Type B pancreatic cell (in vitro differentiated cells): ENCODE results near the gene RALGPS1. TPM values are rescaled to one million over a fixed set of nuclear protein-coding genes. Genes with fewer than 3 reads are reported as not detected.
A peak's percentile ranks its signal among the peaks of the same experiment; 100 is the strongest.

Source experiments
- DNase-seq: peaks from one replicate; pipeline ENCODE4 v3.0.0; 2021; ENCODE audit warnings: mixed read lengths; ENCODE audit not compliant: unreplicated experiment; ENCODE audit errors: extremely low spot score
- H3K27ac Mint-ChIP-seq: 2 replicates; pipeline ENCODE4 v1.8.0; 2021; ENCODE audit warnings: mild to moderate bottlenecking, mixed read lengths
- H3K27me3 Mint-ChIP-seq: 2 replicates; pipeline ENCODE4 v1.8.0; 2021; ENCODE audit warnings: mixed read lengths
- H3K36me3 Mint-ChIP-seq: 2 replicates; pipeline ENCODE4 v1.8.0; 2021; ENCODE audit warnings: mixed read lengths
- H3K4me1 Mint-ChIP-seq: one replicate; pipeline ENCODE4 v1.8.0; 2021; ENCODE audit warnings: mixed read lengths; ENCODE audit not compliant: unreplicated experiment
- H3K4me3 Mint-ChIP-seq: 2 replicates; pipeline ENCODE4 v1.8.0; 2021; ENCODE audit warnings: mild to moderate bottlenecking, mixed read lengths
- H3K9me3 Mint-ChIP-seq: 2 replicates; pipeline ENCODE4 v1.8.0; 2021; ENCODE audit warnings: mixed read lengths
- total RNA-seq: library from RNA; stranded (reverse); gene quantifications from 2 replicates; pipeline ENCODE4 v1.2.1, GENCODE V29; 2021; ENCODE audit warnings: low replicate concordance
- TF ChIP-seq, protein P1 (sequence below): fragments of 200-600 bp; sonication (generic); conservative IDR thresholded peaks from 2 replicates; pipeline ENCODE4 v1.5.0; 2021; ENCODE audit warnings: antibody characterized with exemption, mild to moderate bottlenecking

RALGPS1 gene
- total RNA-seq, 1 donor from 2014 or later, result 16.7 TPM

DNA sequence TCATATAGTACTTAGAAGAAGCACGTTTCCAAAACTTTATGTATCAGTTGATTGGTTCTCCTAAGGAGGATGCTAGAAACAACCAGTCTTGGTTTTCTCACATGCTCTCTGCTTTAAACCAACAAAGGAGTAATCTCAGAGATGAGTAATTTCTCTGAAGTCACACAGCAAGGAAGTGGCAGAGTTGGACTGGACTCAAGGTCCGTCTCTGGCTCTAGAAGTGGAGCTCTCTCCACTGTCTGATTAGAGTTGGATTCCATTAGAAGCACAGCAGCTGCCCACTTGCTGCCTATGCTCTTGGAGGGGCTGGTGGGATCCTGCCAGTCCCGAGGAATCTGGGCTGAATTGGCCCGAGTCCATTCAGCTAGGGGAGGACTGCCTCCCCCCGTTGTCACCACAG lies 21.0 kb downstream of the RALGPS1 start:
- Mint-ChIP-seq H3K36me3 (peaks cover 3% of the 10 kb centered on the region), H3K4me3 (no peak overlapping the region), H3K27ac (no peak overlapping the region), H3K27me3 (peaks cover 2% of the 10 kb centered on the region), H3K9me3 (no peaks in the 10 kb centered on the region), H3K4me1 (peaks cover 8% of the 10 kb centered on the region)
- no peak for DNase-seq
- TF ChIP-seq, protein P1, sequence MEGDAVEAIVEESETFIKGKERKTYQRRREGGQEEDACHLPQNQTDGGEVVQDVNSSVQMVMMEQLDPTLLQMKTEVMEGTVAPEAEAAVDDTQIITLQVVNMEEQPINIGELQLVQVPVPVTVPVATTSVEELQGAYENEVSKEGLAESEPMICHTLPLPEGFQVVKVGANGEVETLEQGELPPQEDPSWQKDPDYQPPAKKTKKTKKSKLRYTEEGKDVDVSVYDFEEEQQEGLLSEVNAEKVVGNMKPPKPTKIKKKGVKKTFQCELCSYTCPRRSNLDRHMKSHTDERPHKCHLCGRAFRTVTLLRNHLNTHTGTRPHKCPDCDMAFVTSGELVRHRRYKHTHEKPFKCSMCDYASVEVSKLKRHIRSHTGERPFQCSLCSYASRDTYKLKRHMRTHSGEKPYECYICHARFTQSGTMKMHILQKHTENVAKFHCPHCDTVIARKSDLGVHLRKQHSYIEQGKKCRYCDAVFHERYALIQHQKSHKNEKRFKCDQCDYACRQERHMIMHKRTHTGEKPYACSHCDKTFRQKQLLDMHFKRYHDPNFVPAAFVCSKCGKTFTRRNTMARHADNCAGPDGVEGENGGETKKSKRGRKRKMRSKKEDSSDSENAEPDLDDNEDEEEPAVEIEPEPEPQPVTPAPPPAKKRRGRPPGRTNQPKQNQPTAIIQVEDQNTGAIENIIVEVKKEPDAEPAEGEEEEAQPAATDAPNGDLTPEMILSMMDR, result no peak

DNA sequence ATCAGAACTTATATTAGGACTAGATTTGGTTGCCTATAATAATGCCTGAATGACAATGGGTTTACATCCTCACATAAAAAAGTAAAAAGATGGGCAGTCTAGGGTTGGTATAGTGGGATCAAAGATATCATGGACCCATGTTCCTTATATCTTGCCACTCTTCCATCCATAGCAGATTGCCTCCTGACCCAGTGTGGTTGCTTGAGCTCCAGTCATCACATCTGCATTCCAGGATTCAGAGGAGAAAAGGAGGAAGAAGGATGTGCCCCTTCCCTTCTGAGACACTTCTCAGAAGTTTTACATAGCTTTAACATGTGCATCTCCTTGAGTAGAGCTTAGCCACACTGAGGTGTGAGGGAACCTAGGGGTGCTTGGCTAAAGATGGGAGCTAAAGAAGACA lies 22.9 kb downstream of the RALGPS1 start:
- peaks cover 10% of the 10 kb centered on the region for H3K4me1 Mint-ChIP-seq
- TF ChIP-seq, protein P1, result no peak
- H3K27ac Mint-ChIP-seq, result no peak overlapping the region
- DNase-seq, result no peak
- peaks cover 3% of the 10 kb centered on the region for H3K27me3 Mint-ChIP-seq
- H3K4me3 Mint-ChIP-seq, result no peak overlapping the region
- H3K36me3 Mint-ChIP-seq, result no peaks in the 10 kb centered on the region
- H3K9me3 Mint-ChIP-seq, result no peaks in the 10 kb centered on the region

DNA sequence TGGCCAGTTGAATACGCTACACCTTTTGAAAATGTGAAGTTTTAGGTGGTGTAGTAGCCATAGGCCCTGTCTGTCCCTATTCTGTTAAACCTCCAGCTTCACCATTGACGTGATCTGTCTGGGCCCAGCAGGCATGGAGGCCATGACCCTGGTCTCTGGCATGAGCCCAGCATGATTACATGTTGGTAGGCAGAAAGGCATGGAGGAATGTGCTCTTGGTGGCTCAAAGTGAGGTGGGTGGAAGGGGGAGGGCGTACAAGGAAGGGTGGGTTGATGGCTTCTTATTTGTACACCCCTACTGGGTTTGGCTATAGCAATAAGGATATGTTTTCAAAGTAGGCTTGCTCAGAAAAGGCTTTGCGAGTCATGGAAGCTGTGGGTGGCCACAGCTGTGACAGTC lies 23.7 kb downstream of the RALGPS1 start:
- Mint-ChIP-seq H3K9me3 (no peaks in the 10 kb centered on the region), H3K27ac (no peak overlapping the region), H3K4me1 (peaks cover 12% of the 10 kb centered on the region), H3K4me3 (no peak overlapping the region), H3K36me3 (no peaks in the 10 kb centered on the region), H3K27me3 (peaks cover 3% of the 10 kb centered on the region)
- DNase-seq, result no peak
- TF ChIP-seq, protein P1, result no peak

DNA sequence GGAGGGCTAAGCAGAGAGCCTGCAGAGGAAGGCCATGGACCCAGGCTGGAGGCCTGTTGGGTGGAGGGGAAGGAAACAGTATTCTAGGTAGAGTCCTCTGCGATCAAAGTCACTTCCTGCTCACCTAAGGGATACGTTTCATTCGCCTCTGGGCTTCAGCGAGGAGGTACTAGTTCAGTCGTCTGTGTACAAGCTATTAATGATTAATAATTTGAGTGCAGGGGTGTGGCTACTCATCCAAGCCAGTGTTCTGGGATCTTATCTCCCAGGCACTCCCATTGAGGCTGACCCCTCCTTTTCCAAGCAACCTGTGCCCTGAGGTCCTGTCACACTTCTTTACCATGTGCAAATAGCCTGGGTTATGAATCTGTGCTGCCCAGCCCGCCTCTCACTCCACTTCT lies 25.2 kb downstream of the RALGPS1 start:
- TF ChIP-seq, protein P1, result no peak
- Mint-ChIP-seq H3K9me3 (no peaks in the 10 kb centered on the region), H3K4me3 (peak overlapping the region; percentile 16), H3K27me3 (peaks cover 3% of the 10 kb centered on the region), H3K4me1 (peaks cover 16% of the 10 kb centered on the region), H3K36me3 (no peaks in the 10 kb centered on the region), H3K27ac (peak overlapping the region; percentile 74)
- DNase-seq, result no peak

DNA sequence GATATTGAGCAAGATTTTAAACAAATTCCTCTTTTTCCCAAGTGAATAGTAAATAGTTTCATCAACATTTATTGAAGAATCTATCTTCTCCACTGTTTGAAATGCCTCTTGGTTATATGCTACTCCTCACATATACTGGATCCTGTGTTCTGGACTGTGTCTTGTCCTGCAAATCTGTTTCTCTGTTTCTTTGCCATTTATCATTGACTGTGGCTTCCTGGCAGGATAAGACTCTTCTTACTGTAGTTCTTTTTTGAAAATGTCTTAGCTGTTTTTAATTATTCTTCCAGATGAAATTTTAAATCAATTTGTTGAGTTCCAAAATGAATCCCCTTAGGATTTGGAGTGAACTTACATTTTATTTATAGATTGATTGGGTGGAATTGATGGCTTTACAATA lies 27.8 kb downstream of the RALGPS1 start:
- no peak overlapping the region for H3K4me3 Mint-ChIP-seq
- H3K9me3 Mint-ChIP-seq, result no peaks in the 10 kb centered on the region
- no peak overlapping the region for H3K27ac Mint-ChIP-seq
- peaks cover 3% of the 10 kb centered on the region for H3K27me3 Mint-ChIP-seq
- H3K36me3 Mint-ChIP-seq, result no peaks in the 10 kb centered on the region
- TF ChIP-seq, protein P1, result no peak
- H3K4me1 Mint-ChIP-seq, result peaks cover 16% of the 10 kb centered on the region
- DNase-seq, result no peak

DNA sequence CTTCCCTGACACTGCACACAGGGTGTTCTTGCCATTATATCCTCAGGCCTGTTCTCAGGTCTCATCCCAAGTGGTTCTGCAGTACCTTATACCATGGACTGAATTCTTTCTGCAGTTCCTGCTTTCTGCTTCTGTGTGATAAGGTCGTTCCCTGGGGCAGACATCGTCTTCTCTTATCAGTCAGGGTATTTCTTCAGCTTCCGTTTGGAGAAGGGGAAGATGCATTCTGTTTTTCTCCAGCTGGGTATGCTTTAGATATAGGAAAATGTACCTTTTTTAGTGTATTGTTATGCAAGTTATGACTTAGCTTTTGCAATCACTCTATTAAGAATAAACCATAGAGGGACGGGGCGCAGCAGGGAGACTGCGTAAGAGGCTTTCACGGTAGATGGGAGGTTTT lies 31.1 kb downstream of the RALGPS1 start:
- H3K4me3 Mint-ChIP-seq, result no peak overlapping the region
- no peaks in the 10 kb centered on the region for H3K9me3 Mint-ChIP-seq
- TF ChIP-seq, protein P1, result no peak
- no peak overlapping the region for H3K27ac Mint-ChIP-seq
- H3K36me3 Mint-ChIP-seq, result no peaks in the 10 kb centered on the region
- DNase-seq, result no peak
- H3K4me1 Mint-ChIP-seq, result peaks cover 12% of the 10 kb centered on the region
- peaks cover under 1% of the 10 kb centered on the region for H3K27me3 Mint-ChIP-seq
